Ectodermal cell (in vitro differentiated cells): ENCODE results near the gene ALAS2. TPM values are rescaled to one million over a fixed set of nuclear protein-coding genes. Genes with fewer than 3 reads are reported as not detected.
"Not testable (repeated sequence)": the region's sequence is repeated elsewhere in the genome, so short reads cannot be mapped to it uniquely, and the experiment has no call there.

Experiments used
- H3K27ac ChIP-seq: 2 replicates; pipeline ENCODE4 v1.7.0; 2013; ENCODE audit warnings: mild to moderate bottlenecking, low read depth, low read length; ENCODE audit not compliant: insufficient read depth, poor library complexity, severe bottlenecking
- H3K27me3 ChIP-seq: 2 replicates; pipeline ENCODE4 v1.7.0; 2013; ENCODE audit warnings: mild to moderate bottlenecking, low read length; ENCODE audit not compliant: insufficient read depth, control insufficient read depth, poor library complexity, severe bottlenecking
- H3K36me3 ChIP-seq: one replicate; pipeline ENCODE4 v1.7.0; 2013; ENCODE audit warnings: low read length; ENCODE audit not compliant: control insufficient read depth, insufficient read depth
- H3K4me1 ChIP-seq: one replicate; pipeline ENCODE4 v1.7.0; 2013; ENCODE audit warnings: low read length; ENCODE audit not compliant: control insufficient read depth, insufficient read depth
- H3K4me3 ChIP-seq: 2 replicates; pipeline ENCODE4 v1.7.0; 2013; ENCODE audit warnings: low read depth, low read length, control low read depth; ENCODE audit not compliant: insufficient read depth
- H3K9me3 ChIP-seq: 2 replicates; pipeline ENCODE4 v1.7.0; 2013; ENCODE audit warnings: mild to moderate bottlenecking, low read length, moderate library complexity; ENCODE audit not compliant: control insufficient read depth
- WGBS, 2 experiments: methylation state at CpG; one replicate each; pipeline ENCODE4 v1.1.7; 2013; ENCODE audit warnings: missing lambda C conversion rate in 2 of 2; 5-methylcytosine and 5-hydroxymethylcytosine counted together
- polyA plus RNA-seq, 4 experiments: library from polyadenylated mRNA; stranded (reverse); fragments of 50-300 nt; gene quantifications; one replicate each; pipeline ENCODE4 v1.2.3, GENCODE V29; 2013

ALAS2 gene
- polyA plus RNA-seq (2013, experiment 1 of 4), result not detected
- not detected for polyA plus RNA-seq (2013, experiment 2 of 4)
- polyA plus RNA-seq (2013, experiment 3 of 4), result not detected
- polyA plus RNA-seq (2013, experiment 4 of 4), result not detected

GRCh38 chrX:55030271-55031205 is at the start of gene ALAS2:
TSS of gene ALAS2 (minus strand) at chrX:55030977. CDS start at chrX:55026000, 4,977 bp downstream.
- Histone ChIP-seq H3K27me3 (no peaks in the 10 kb centered on the region), H3K4me3 (no peak within 1 kb of the TSS), H3K36me3 (no peaks in the 10 kb centered on the region), H3K4me1 (no peaks in the 10 kb centered on the region), H3K27ac (no peak within 1 kb of the TSS), H3K9me3 (no peaks in the 10 kb centered on the region)
- 69 to 72% methylated on average over 7 of the region's 7 CpGs for WGBS, 2 experiments

- 93 to 95% methylated on average over 36 of the region's 36 CpGs for WGBS, 2 experiments
- no peaks in the 10 kb centered on the region for H3K27me3 ChIP-seq
- H3K4me1 ChIP-seq, result no peaks in the 10 kb centered on the region
These were observed 44.2 kb upstream of the ALAS2 start, which contains the start of gene PAGE2B for GRCh38 chrX:55074851-55075467. TSS of gene PAGE2B (plus strand) at chrX:55075030. CDS start at chrX:55076042, 1,012 bp downstream.

GRCh38 chrX:55072286-55072685 is 41.5 kb upstream of the ALAS2 start:
- H3K36me3 ChIP-seq, result no peaks in the 10 kb centered on the region
- 95 to 97% methylated on average over 3 of the region's 3 CpGs for WGBS, 2 experiments
- H3K4me1 ChIP-seq, result no peaks in the 10 kb centered on the region
- no peak overlapping the region for H3K27ac ChIP-seq
- H3K4me3 ChIP-seq, result no peak overlapping the region
- no peaks in the 10 kb centered on the region for H3K9me3 ChIP-seq
- no peaks in the 10 kb centered on the region for H3K27me3 ChIP-seq

More at GRCh38 chrX:55074851-55075467, 44.2 kb upstream of the ALAS2 start, which contains the start of gene PAGE2B:
- Histone ChIP-seq H3K27ac (no peak within 1 kb of the TSS), H3K4me3 (no peak within 1 kb of the TSS), H3K9me3 (no peaks in the 10 kb centered on the region), H3K36me3 (no peaks in the 10 kb centered on the region)

GRCh38 chrX:55067180-55067579 is 36.4 kb upstream of the ALAS2 start:
- H3K4me1 ChIP-seq, H3K27ac ChIP-seq, H3K4me3 ChIP-seq, H3K27me3 ChIP-seq, H3K9me3 ChIP-seq, H3K36me3 ChIP-seq: not testable (repeated sequence)
- WGBS, 2 experiments, result 95% methylated on average over 2 of the region's 2 CpGs; no CpG with 5 or more reads in 1 of the 2 experiments

GRCh38 chrX:55057675-55058249 is 27.0 kb upstream of the ALAS2 start:
- Histone ChIP-seq H3K27me3 (no peaks in the 10 kb centered on the region), H3K4me3 (no peak overlapping the region), H3K9me3 (no peaks in the 10 kb centered on the region), H3K36me3 (no peaks in the 10 kb centered on the region), H3K27ac (no peak overlapping the region), H3K4me1 (no peaks in the 10 kb centered on the region)
- 18 to 56% methylated on average over 1 to 3 of the region's 5 CpGs for WGBS, 2 experiments

GRCh38 chrX:55056820-55057674 is 26.3 kb upstream of the ALAS2 start:
- Histone ChIP-seq H3K4me1 (no peaks in the 10 kb centered on the region), H3K4me3 (no peak overlapping the region), H3K27me3 (no peaks in the 10 kb centered on the region), H3K27ac (no peak overlapping the region), H3K36me3 (no peaks in the 10 kb centered on the region), H3K9me3 (no peaks in the 10 kb centered on the region)
- 61 to 77% methylated on average over 4 of the region's 7 CpGs for WGBS, 2 experiments

- H3K27me3 ChIP-seq, H3K4me3 ChIP-seq, H3K36me3 ChIP-seq, H3K9me3 ChIP-seq, H3K4me1 ChIP-seq, H3K27ac ChIP-seq: not testable (repeated sequence)
- WGBS, 2 experiments, result 94 to 97% methylated on average over 2 of the region's 2 CpGs
These were observed 19.8 kb upstream of the ALAS2 start for GRCh38 chrX:55050599-55050998.

GRCh38 chrX:55041514-55041913 is 10.7 kb upstream of the ALAS2 start:
- H3K36me3 ChIP-seq, result no peaks in the 10 kb centered on the region
- H3K4me3 ChIP-seq, result no peak overlapping the region
- no peaks in the 10 kb centered on the region for H3K27me3 ChIP-seq
- no peak overlapping the region for H3K27ac ChIP-seq
- H3K9me3 ChIP-seq, result no peaks in the 10 kb centered on the region
- no peaks in the 10 kb centered on the region for H3K4me1 ChIP-seq
- WGBS, 2 experiments, result 92 to 95% methylated on average over 4 to 6 of the region's 6 CpGs

GRCh38 chrX:55039471-55039870 is 8.7 kb upstream of the ALAS2 start:
- no peaks in the 10 kb centered on the region for H3K9me3 ChIP-seq
- H3K27me3 ChIP-seq, result no peaks in the 10 kb centered on the region
- no peak overlapping the region for H3K4me3 ChIP-seq
- no peaks in the 10 kb centered on the region for H3K4me1 ChIP-seq
- WGBS, 2 experiments, result 87 to 98% methylated on average over 2 to 3 of the region's 3 CpGs
- H3K27ac ChIP-seq, result no peak overlapping the region
- H3K36me3 ChIP-seq, result no peaks in the 10 kb centered on the region
